ENCODE data around the gene EDC3. TPM values are rescaled to one million over a fixed set of nuclear protein-coding genes. Genes with fewer than 3 reads are reported as not detected.
A peak's percentile ranks its signal among the peaks of the same experiment; 100 is the strongest.

The EDC3 gene
- total RNA-seq, 2 experiments from 2014 or later = 54.3 to 55.7 TPM

DNA sequence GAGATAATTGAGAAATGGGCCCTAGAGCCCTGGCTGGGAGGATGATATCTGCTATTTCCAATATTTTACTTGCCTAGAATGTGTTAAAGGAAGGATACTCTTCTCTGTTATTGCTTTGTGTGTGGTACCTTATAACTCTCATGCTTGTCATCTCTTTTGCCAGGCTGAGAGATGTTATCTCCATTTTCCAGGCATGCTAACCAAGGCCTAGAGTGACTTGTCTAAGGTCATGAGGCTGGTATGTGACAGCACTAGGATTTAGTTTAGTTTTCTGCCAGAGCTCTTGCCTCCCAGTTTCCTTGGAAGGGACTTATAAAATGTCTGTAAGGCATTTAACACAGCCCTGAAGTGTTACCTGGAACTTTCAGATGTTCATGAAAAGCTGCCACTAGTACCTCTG lies 78.8 kb downstream of the EDC3 start:
- DNase-seq = no peak
- peak overlapping the region; percentile 88 for H3K27ac Mint-ChIP-seq
- H3K27me3 Mint-ChIP-seq = no peaks in the 10 kb centered on the region
- H3K36me3 Mint-ChIP-seq = peaks cover 23% of the 10 kb centered on the region
- H3K4me3 Mint-ChIP-seq = peak overlapping the region; percentile 95
- no peaks in the 10 kb centered on the region for H3K9me3 Mint-ChIP-seq
- H3K4me1 Mint-ChIP-seq = peaks cover 54% of the 10 kb centered on the region

DNA sequence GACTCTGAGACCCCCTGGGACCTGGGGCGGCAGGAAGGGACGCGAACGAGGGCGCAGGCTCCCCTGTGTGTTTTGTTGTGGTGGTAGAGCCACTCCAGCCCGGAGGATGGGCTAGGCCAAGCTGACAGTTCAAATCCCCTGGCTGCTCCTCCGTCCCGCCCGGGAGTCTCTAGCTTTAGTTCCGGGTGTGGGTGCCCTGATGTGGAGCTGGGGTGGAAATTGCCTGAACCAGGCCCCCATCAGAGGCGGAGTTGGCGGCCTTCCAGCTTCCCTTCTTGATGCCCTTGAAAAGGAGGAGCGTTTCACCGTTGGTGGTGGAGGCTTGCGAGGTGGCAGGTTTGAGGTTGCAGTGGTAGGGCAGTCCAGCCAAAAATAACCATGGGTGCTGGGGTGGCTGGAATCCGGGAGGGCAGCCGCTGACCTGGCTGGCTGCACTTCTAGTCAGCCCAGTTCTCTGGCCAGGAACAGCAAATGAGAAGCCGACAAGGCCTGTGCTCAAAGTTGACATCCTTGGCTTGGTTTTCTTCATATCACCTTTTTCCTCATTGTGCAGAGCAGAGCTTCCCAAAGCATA lies 79.4 kb downstream of the EDC3 start:
- H3K4me1 Mint-ChIP-seq = peaks cover 54% of the 10 kb centered on the region
- no peaks in the 10 kb centered on the region for H3K9me3 Mint-ChIP-seq
- H3K27ac Mint-ChIP-seq = peak overlapping the region; percentile 88
- H3K36me3 Mint-ChIP-seq = peaks cover 19% of the 10 kb centered on the region
- H3K27me3 Mint-ChIP-seq = no peaks in the 10 kb centered on the region
- peak overlapping the region; percentile 95 for H3K4me3 Mint-ChIP-seq
- DNase-seq = peak; percentile 69

DNA sequence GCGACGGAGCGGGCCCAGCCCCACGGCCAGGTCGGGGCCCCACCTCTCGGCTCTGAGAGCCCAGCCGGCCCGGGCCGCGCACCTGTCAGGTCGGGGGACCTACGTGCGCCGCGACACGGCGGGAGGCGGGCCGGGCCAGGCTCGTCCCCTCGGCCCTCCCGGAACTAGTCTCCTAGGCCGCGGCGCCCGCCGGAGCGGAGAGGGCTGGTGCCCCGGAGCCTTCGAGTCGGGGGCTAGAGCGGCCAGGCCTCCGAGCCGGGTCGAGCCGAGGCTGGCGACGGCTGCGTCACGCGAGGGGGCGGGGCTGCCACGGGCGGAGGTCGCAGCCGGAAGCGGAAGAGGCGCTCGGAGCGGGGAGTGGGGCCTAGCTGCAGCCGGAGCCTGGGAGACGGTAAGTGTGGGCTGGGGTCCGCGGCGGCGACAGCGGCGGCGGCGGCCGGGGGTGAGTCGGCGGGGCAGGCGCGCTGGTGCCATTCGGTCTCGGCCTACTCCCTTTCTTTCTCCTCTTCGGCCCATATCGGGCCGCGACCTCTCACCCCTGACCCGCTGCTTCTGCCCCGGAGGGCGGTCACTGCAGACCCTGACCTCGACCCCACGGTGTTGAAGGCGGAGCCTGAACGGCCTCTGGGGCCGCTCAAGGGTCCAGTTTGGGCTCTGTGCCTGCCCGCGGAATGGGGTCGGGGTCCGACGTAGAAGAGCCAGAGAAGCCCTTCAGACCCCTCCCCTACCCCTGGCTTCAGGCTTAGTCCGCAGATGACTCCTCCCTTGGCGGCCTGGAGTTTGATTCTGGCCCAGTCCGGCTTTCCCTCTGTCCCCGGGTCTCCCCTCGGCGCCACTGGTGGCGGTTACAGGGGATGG lies 80.1 kb downstream of the EDC3 start, which contains the start of gene CLK3:
Gene CLK3 (plus strand): TSS at position 329 of the 858 bp plus-strand sequence. CDS start 3,361 bp downstream, outside the sequence.
- H3K27me3 Mint-ChIP-seq = no peaks in the 10 kb centered on the region
- peaks cover 49% of the 10 kb centered on the region for H3K4me1 Mint-ChIP-seq
- no peaks in the 10 kb centered on the region for H3K9me3 Mint-ChIP-seq
- peaks cover 14% of the 10 kb centered on the region for H3K36me3 Mint-ChIP-seq
- H3K27ac Mint-ChIP-seq = peak within 1 kb of the TSS; percentile 94
- H3K4me3 Mint-ChIP-seq = peak within 1 kb of the TSS; percentile 95
- DNase-seq = peak; percentile 99

DNA sequence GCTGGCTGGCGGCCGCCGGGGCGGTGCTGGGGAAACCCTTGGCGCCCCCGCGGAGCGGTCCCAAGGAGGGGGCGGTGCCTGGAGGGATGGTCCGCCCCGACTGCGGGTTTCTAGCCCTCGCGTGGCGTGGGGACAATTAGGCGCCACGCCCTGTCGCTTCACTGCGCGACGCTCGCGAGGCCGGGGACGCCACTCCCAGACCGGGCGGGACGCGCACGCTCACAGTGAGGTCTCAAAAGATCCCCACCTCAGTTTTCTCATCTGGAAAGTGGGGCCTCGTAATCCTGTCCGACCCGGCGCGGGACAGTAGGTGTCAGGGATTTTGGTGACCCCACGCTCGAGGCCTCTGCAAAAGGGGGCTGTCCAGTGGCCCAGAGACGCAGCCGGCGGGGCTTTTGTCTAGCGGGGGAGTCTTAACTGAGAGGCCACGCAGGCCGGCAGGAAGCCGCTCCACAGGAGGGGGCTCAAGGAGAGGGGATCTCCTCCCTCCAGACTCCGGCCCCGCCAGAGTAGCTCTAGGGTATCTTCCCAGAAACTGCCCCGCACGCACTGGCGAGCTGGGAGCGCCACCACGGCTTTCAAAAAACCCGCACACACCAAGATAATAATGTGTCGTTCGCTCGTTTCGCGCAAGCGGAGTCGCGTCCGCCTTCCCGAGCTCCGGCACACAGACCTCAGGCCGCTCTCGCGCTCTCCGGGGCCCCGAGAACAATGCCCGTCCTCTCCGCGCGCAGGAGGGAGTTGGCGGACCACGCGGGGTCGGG lies 80.9 kb downstream of the EDC3 start:
- DNase-seq = peak; percentile 94
- peak overlapping the region; percentile 94 for H3K27ac Mint-ChIP-seq
- H3K36me3 Mint-ChIP-seq = peaks cover 14% of the 10 kb centered on the region
- H3K9me3 Mint-ChIP-seq = no peaks in the 10 kb centered on the region
- H3K27me3 Mint-ChIP-seq = no peaks in the 10 kb centered on the region
- H3K4me3 Mint-ChIP-seq = peak overlapping the region; percentile 95
- peaks cover 43% of the 10 kb centered on the region for H3K4me1 Mint-ChIP-seq

DNA sequence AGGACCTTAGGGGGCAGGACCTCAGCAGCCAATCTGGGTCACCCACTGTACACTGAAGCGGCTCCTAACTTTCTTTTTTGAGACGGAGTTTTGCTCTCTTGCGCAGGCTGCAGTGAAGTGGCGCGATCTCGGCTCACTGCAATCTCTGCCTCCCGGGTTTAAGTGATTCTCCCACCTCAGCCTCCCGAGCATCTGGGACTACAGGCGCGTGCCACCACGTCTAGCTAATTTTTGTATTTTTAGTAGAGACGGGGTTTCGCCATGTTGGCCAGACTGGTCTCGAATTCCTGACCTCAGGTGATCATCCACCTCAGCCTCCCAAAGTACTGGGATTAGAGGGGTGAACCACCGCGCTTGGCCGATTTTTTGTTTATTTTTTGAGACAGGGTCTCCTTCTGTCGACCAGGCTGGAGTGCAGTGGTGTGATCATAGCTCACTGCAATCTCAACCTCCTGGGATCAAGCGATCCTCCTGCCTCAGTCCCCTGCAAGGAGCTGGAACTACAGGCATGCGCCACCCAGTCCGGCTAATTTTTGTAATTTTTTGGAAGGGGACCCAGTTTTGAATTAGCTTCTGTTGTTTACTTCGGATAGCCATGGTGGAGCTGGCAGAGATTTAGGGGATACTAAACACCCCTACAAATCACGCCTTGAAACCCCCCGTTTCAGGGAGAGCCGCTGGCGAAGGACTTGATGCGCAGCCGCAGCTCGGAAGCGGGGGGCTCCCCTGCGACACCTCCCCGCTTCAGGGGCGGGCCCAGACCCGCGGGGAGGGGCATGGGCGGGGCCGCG lies 81.7 kb downstream of the EDC3 start:
- Mint-ChIP-seq H3K27me3 (no peaks in the 10 kb centered on the region), H3K9me3 (no peaks in the 10 kb centered on the region), H3K4me3 (peak overlapping the region; percentile 61), H3K36me3 (peaks cover 14% of the 10 kb centered on the region), H3K27ac (no peak overlapping the region), H3K4me1 (peaks cover 40% of the 10 kb centered on the region)
- DNase-seq = no peak

DNA sequence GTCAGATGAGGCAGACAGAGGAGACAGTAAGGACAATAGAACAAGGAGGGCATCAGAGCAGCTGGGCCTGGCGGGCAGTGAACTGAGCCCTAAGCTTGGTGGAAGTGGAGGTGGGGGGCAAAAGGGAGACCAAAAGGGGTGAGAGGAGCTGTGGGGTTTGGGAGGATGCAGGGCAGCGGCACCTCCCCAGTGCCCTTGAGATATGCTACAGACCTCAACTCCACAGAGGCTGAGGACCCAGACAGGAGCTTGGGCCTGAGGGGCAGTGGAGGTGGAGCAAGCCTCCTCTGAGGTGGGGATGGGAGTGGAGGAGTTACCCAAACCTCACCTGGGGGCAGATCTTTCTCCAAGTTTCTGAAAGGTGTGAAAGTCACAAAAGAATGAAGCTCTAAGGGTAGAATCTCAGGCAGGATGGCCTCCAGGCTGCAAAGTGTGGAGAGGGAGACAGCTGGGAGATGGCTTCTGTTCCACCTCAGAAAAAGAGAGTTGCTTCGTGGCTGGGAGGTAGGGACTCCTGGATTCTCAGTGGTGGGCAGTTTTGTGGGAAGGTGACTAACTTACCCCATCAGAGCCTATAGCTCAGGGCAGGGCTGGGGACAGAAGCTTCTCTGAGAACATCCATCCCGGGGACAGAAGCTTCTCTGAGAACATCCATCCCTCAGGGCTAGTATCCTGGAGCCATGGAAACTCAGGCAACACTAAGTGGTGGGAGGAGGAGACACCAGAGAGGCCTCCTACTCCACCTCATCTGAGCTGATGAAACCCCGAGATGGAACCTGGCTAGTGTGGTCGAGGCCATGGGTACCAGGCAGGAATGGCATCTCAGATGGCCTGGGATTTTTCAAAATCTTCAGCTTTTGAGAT lies 82.5 kb downstream of the EDC3 start:
- no peak overlapping the region for H3K27ac Mint-ChIP-seq
- H3K4me3 Mint-ChIP-seq = no peak overlapping the region
- no peaks in the 10 kb centered on the region for H3K27me3 Mint-ChIP-seq
- no peak for DNase-seq
- H3K4me1 Mint-ChIP-seq = peaks cover 31% of the 10 kb centered on the region
- H3K36me3 Mint-ChIP-seq = peaks cover 14% of the 10 kb centered on the region
- no peaks in the 10 kb centered on the region for H3K9me3 Mint-ChIP-seq

DNA sequence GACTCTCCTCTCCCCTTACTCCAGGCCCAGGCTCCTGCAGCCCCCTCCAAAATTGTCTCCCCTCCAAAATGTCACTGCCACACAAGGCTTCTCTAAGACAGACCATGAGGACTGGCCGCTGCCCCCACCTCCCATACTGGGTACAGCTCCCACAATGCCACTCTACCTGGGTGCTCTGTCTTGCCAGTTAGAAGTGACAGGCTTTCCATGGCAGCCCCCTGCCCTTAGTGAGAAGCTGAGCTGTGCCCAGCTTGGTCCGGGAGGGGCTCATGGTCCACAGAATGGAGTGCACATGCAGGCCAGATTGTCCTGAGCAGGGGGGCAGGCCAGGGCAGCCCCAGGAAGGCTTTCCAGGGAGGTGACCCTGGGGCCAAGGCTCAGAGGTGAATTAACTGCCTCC lies 83.1 kb downstream of the EDC3 start:
- Mint-ChIP-seq H3K4me3 (no peak overlapping the region), H3K27ac (no peak overlapping the region), H3K9me3 (no peaks in the 10 kb centered on the region), H3K4me1 (peaks cover 25% of the 10 kb centered on the region), H3K27me3 (no peaks in the 10 kb centered on the region), H3K36me3 (peaks cover 13% of the 10 kb centered on the region)
- no peak for DNase-seq

DNA sequence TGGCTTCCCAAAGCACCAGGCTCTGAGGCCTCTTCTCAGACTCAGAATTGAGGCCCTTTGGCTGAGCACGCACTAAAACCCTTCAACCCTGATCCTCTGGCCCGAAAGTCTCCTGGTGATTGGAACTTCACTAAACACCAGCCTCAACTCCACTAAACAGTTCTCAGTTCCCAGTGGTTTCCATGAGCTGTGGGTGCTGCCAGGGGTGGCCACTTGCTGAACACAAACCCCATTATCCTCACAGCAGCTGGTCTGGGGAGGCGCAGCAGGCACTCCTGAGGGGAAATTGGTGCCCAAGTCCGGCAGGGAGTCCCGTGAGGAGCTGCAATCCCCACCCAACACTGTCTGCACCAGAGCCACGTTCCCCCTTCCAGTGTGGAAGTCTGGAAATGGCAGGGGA lies 84.0 kb downstream of the EDC3 start:
- no peaks in the 10 kb centered on the region for H3K27me3 Mint-ChIP-seq
- H3K36me3 Mint-ChIP-seq = peaks cover 6% of the 10 kb centered on the region
- H3K4me1 Mint-ChIP-seq = peaks cover 16% of the 10 kb centered on the region
- no peak overlapping the region for H3K4me3 Mint-ChIP-seq
- DNase-seq = no peak
- no peaks in the 10 kb centered on the region for H3K9me3 Mint-ChIP-seq
- no peak overlapping the region for H3K27ac Mint-ChIP-seq

DNA sequence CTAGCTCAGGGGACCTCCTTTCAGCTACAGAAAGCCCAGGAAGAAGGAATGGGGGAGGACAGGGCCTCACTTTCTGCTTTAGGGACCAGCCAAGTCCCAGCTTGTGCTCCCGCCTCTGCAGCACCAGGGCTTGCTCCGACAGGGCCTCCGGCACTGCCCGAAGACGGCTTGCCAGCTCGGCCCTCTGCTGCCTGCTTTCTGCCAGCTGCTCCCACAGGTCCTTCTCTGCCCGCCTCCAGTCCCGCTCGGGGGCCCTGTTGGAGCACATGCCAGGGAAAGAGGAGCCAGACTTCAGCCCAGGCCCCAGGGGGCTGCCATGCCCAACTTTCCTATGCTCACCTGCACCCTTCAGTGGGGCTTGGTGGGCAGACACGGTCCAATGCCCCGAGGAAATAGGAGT lies 84.5 kb downstream of the EDC3 start:
- Mint-ChIP-seq H3K4me1 (peaks cover 12% of the 10 kb centered on the region), H3K9me3 (no peaks in the 10 kb centered on the region), H3K4me3 (no peak overlapping the region), H3K36me3 (peaks cover 1% of the 10 kb centered on the region), H3K27ac (no peak overlapping the region), H3K27me3 (no peaks in the 10 kb centered on the region)
- DNase-seq = no peak

DNA sequence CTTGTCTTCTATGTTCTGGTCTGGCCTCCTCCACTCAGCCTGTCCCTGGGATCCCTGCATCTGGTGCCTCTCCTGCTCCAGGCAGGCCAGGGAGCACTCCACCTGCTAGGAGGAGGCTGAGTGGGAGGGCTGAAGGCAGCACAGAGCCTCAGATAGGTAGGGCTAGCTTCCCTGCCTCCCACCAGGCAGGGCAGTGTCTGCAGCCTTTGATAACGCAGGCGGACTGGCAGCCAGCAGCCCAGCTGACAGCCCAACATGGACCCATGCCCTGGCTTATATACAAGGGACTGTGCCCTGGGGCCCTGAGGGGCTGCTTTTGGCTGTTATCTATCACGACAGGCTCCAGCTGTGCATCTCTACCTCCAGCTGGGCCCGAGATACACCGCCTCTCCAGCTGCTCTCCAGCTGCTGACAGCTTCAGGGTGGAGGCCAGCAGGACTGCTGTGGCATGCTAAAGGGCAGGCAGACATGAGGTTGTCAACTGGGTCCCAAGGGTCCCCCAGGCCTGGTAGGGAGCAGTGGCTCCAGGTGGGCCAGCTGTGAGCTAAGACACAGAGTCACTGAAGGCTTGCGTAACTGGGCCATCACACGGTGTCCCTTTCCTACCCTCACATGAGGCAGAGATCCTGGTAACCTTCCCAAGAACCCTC lies 85.4 kb downstream of the EDC3 start:
- Mint-ChIP-seq H3K27ac (no peak overlapping the region), H3K36me3 (no peaks in the 10 kb centered on the region), H3K4me3 (no peak overlapping the region), H3K4me1 (peaks cover 12% of the 10 kb centered on the region), H3K27me3 (no peaks in the 10 kb centered on the region), H3K9me3 (no peaks in the 10 kb centered on the region)
- DNase-seq = no peak

DNA sequence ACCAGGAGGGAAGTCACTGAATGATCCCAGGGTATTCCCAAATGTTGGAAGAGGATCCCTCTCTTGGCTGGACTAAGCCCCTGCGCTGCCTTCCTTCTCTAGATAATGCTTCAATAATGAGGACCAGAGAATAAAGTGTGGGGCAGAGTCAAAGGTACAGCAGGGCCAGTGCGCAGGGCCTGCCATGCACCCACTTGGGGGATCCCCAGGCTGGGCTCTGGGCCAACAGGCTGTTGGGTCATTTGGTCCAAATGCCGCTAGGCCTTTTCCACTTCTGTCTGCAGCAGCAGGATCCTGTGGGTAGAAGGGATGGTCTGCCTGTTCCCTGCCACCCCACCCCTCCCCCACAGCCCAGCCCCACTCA lies 85.9 kb downstream of the EDC3 start:
- no peaks in the 10 kb centered on the region for H3K36me3 Mint-ChIP-seq
- no peaks in the 10 kb centered on the region for H3K9me3 Mint-ChIP-seq
- no peak for DNase-seq
- no peak overlapping the region for H3K4me3 Mint-ChIP-seq
- H3K27ac Mint-ChIP-seq = no peak overlapping the region
- H3K27me3 Mint-ChIP-seq = no peaks in the 10 kb centered on the region
- peaks cover 12% of the 10 kb centered on the region for H3K4me1 Mint-ChIP-seq

DNA sequence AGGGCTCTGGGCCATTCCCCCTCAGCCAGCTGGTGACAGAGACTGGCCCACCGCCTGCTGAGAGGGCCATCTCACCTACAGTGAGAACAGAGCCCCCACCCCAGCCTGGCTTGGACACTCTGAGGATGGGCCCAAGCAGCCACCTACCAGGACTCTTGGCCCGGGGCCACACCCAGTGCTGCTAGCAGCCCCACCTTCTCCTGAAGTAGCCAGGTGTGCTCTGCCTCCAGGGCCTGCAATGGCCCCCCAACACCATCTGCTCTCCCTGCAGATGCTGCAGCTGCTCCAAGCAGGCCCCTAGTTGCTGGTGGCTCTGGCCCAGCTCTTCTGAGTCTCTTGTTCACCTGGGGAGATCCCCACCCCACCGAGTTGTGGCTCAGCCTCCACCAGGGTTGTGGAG lies 87.0 kb downstream of the EDC3 start:
- H3K4me3 Mint-ChIP-seq = no peak overlapping the region
- H3K9me3 Mint-ChIP-seq = no peaks in the 10 kb centered on the region
- DNase-seq = no peak
- H3K27ac Mint-ChIP-seq = no peak overlapping the region
- H3K36me3 Mint-ChIP-seq = no peaks in the 10 kb centered on the region
- no peaks in the 10 kb centered on the region for H3K27me3 Mint-ChIP-seq
- peaks cover 7% of the 10 kb centered on the region for H3K4me1 Mint-ChIP-seq

DNA sequence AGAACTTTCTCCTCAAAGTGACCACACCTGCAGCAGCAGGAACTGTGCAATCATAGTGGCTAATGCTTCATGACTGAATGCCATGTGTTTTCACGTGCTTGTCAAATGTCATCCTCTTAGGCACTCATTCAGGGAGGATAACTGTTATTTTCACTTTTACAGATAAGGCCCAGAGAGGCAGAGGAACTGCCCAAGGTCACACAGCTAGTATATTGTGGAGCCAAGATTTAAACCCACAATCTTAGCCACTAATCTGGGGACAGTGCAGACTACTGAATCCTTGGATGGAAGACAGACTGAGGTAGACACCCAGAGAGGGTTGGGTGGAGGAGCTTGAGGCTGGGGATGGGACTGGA lies 90.1 kb downstream of the EDC3 start:
- Mint-ChIP-seq H3K27me3 (no peaks in the 10 kb centered on the region), H3K4me3 (no peak overlapping the region), H3K36me3 (no peaks in the 10 kb centered on the region), H3K27ac (no peak overlapping the region), H3K4me1 (no peaks in the 10 kb centered on the region), H3K9me3 (no peaks in the 10 kb centered on the region)
- DNase-seq = no peak
